ENCODE data around the gene MAP3K14.

MAP3K14 gene

DNA sequence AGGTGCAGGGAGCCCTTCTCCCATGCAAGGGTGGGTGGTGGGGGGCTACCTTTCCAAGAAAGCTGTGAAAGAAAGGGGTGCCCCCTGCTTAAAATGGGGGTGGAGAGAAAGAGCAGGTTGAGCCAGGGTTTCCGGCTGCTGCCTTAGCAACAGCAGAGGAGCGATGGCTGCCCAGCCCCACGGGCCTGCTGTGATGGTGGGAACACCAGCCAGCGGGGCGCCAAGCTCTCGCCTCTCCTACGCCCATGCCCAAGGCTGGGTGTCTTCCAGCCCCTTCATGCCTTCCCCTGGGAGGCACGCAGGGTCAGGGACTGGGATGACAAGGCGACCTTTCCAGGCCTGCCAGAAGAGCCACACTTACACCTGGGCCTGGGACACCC lies 92.2 kb downstream of the MAP3K14 start:
- no peaks in the 10 kb centered on the region for H3K36me3 ChIP-seq (ENCODE audit: control insufficient read depth, insufficient read depth, low read length)
- H3K27ac ChIP-seq (ENCODE audit: low read depth, low read length, severe bottlenecking): no peak overlapping the region
- H3K4me3 ChIP-seq (ENCODE audit: extremely low read depth, insufficient read depth, low read length, poor library complexity, severe bottlenecking): no peak overlapping the region
- WGBS, 2 experiments (ENCODE audit: insufficient coverage in 2 of 2): 95% methylated on average over 9 of the region's 9 CpGs
- H3K9me3 ChIP-seq (ENCODE audit: control insufficient read depth, low read length): no peaks in the 10 kb centered on the region
- H3K4me1 ChIP-seq (ENCODE audit: control insufficient read depth, insufficient read depth, low read length, poor library complexity, severe bottlenecking): peaks cover 32% of the 10 kb centered on the region

DNA sequence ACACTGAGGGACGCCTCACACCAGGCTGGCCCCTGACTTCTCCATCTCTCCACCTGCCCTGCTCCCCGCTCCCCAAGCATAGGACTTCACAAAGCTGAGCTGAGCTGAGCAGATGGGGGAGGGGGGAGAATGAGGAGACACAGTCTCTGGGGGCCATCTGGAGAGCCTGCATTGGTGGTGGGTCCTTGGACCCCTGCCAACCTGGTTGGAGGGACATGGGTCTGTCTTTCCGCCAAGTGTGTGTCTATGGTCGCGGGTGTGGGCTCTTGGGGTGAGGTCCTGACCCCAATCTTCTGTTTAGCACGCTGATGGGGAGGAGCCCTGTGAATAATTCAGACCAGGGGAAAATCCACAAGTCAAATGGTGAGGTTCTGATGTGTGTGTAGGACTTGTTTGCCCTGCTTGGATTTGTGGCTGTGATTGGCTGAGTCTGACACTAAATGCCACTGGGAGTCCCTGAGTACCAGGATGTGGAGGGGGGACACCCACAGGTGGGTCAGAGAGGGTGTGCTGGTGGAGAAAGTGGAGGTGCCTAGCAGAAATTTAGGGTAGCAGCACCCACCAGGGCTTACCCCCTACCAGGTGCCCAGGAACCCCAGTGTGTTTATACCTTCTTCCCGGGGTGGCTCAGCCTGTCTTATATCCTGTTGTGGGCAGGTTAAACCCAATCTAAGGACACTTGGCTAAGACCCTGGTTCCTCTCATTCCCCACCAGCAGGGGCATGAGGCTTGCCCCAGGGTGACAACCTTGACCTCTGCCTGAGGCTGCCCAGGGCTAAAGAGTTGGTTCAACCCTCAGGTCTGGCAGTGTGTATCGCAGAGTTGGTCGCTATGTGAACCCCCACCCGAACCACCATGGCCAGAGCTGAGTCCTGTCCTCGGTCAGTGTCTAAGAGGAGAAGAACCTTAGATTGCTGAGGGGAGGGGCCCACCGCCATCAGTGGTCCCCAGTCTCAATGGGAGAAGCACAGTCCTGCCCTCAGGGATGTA lies 93.0 kb downstream of the MAP3K14 start:
- H3K4me1 ChIP-seq (ENCODE audit: control insufficient read depth, insufficient read depth, low read length, poor library complexity, severe bottlenecking): peaks cover 23% of the 10 kb centered on the region
- no peak overlapping the region for H3K4me3 ChIP-seq (ENCODE audit: extremely low read depth, insufficient read depth, low read length, poor library complexity, severe bottlenecking)
- H3K36me3 ChIP-seq (ENCODE audit: control insufficient read depth, insufficient read depth, low read length): no peaks in the 10 kb centered on the region

DNA sequence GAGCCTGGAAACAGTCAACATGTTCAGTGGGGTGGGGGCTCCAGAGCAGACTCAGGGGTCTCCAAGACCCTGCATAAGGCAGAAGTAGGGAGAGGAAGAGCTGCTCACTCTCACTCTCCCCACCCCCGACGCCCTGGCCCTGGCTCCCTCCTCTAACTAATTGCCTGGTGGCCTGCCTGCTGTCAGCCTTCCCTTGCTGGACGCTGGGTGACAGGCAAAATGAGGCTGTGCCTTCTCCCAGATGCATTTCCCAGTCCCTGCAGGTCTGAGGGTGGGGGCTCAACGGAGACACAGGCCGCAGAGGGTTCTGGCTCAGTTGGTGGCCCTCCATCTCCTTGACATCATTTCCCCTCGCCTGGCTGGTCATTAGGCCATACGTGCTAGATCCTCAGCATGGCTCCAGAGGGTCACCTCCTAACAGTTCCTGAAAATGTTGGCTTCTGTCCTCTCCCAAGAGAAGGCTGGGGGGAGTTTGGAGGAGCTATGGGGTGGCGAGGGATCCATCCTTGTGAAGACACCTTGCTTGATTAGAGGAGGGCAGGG lies 93.8 kb downstream of the MAP3K14 start:
- WGBS, 2 experiments (ENCODE audit: insufficient coverage in 2 of 2): 68 to 74% methylated on average over 3 to 4 of the region's 8 CpGs
- H3K27ac ChIP-seq (ENCODE audit: low read depth, low read length, severe bottlenecking): no peak overlapping the region
- peaks cover 16% of the 10 kb centered on the region for H3K4me1 ChIP-seq (ENCODE audit: control insufficient read depth, insufficient read depth, low read length, poor library complexity, severe bottlenecking)
- H3K9me3 ChIP-seq (ENCODE audit: control insufficient read depth, low read length): no peaks in the 10 kb centered on the region
- no peaks in the 10 kb centered on the region for H3K36me3 ChIP-seq (ENCODE audit: control insufficient read depth, insufficient read depth, low read length)
- no peak overlapping the region for H3K4me3 ChIP-seq (ENCODE audit: extremely low read depth, insufficient read depth, low read length, poor library complexity, severe bottlenecking)

More for the DNA sequence above, 93.0 kb downstream of the MAP3K14 start:
- whole genome bisulfite sequencing, 2 experiments (ENCODE audit: insufficient coverage in 2 of 2): 91 to 92% methylated on average over 9 to 10 of the region's 12 CpGs
- Histone ChIP-seq H3K27ac (ENCODE audit: low read depth, low read length, severe bottlenecking) (no peak overlapping the region), H3K9me3 (ENCODE audit: control insufficient read depth, low read length) (no peaks in the 10 kb centered on the region)

DNA sequence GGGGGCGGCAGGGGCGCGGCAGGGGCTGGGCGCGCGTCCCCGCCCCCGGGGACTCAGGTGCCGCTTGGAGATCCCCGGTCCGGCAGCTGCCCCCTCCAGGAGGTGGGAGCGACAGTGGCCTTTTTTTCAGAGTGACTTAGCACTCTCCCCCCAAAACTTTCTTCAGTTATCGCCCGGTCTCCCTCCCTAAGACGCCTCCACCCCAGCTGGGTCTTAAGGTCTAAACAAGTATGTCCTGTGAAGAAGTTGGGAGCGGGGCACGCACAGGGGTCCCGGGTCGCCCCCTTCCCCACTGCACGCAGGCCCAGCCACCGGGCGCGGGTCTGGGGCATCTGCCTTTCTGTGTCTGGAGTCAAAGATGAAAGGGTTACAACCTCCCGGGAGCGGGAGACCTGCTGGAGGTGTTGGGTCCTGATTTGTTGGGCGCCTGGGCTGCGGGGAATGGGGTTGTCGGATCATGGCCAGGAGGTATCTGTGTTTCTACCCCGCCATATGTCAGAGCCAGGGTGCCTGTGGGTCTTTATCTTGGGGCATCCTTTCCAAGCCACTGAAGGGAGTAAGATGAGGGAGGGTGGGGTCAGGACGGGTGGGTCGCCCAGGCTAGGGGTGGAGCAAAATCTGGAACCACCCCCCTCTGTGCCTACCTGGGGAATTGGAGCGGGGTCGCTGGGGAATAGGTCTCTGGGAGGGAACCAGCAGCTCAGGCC lies 94.4 kb downstream of the MAP3K14 start:
- peak overlapping the region; percentile 37 for H3K4me3 ChIP-seq (ENCODE audit: extremely low read depth, insufficient read depth, low read length, poor library complexity, severe bottlenecking)
- H3K36me3 ChIP-seq (ENCODE audit: control insufficient read depth, insufficient read depth, low read length): no peaks in the 10 kb centered on the region
- H3K4me1 ChIP-seq (ENCODE audit: control insufficient read depth, insufficient read depth, low read length, poor library complexity, severe bottlenecking): peaks cover 15% of the 10 kb centered on the region
- 9 to 10% methylated on average over 14 to 15 of the region's 33 CpGs for WGBS, 2 experiments (ENCODE audit: insufficient coverage in 2 of 2)
- H3K27ac ChIP-seq (ENCODE audit: low read depth, low read length, severe bottlenecking): no peak overlapping the region
- H3K9me3 ChIP-seq (ENCODE audit: control insufficient read depth, low read length): no peaks in the 10 kb centered on the region

DNA sequence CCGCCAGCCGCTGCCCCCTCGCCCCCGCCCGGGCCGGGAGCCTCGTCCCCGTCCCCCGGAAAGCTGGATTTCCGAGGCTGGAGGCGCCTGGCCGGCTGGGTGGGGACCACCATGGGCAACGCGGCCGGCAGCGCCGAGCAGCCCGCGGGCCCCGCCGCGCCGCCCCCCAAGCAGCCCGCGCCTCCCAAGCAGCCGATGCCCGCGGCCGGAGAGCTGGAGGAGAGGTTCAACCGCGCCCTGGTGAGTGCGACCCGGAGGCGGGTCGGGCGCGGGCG lies 94.9 kb downstream of the MAP3K14 start:
- H3K4me3 ChIP-seq (ENCODE audit: extremely low read depth, insufficient read depth, low read length, poor library complexity, severe bottlenecking): peak overlapping the region; percentile 37
- 0 to 1% methylated on average over 7 to 18 of the region's 38 CpGs for WGBS, 2 experiments (ENCODE audit: insufficient coverage in 2 of 2)
- no peaks in the 10 kb centered on the region for H3K36me3 ChIP-seq (ENCODE audit: control insufficient read depth, insufficient read depth, low read length)
- no peak overlapping the region for H3K27ac ChIP-seq (ENCODE audit: low read depth, low read length, severe bottlenecking)
- H3K4me1 ChIP-seq (ENCODE audit: control insufficient read depth, insufficient read depth, low read length, poor library complexity, severe bottlenecking): peaks cover 13% of the 10 kb centered on the region
- no peaks in the 10 kb centered on the region for H3K9me3 ChIP-seq (ENCODE audit: control insufficient read depth, low read length)

DNA sequence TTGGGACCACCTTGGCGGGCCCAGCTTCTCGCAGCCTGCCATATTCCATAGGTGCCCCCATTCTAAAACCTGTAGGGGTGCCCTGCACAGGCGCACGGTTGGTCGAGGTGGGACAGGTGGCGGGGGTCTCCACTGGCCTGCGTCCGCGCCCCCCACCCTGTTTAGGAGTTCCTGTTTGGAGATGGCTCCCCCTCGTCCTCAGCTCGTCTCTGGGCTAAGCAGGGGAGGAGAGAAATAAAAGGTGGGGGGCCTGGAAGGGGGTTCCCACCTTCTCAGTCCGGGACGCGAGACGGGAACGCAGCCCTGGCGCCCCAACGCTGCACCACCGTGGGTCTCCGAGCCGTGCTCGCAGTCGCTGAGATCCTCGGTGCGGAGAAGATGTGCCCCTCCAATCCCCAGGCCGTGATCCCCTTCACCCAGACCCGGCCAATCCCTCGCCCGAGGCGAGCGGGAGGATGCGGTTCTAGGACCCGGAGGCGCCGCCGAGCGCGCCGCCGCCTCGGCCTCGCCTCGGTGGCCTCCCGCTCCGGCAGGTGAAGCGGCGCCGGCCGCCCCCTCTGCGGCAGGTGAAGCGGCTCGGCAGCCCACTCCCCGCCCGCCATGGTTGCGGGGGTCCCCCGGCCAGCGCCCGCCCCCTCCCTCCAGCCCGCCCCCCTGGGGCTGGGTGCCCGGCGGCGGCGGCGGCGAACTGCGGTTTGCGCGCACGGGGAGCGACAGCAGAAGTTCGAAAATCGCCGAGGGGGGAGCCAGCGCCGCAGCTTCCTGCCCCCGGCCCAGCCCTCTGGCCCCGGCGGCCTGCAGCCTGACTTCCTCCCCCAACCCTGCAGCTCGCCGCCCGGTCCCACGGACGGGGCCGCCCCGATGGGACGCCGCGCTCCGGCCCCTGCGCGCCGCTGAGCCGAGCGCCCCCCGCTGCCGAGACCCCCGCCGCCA lies 95.5 kb downstream of the MAP3K14 start, which contains the start of gene FMNL1:
FMNL1 (plus strand) TSS at position 805 of the 933 bp plus-strand sequence. CDS start 240 bp downstream, outside the sequence.
- no peaks in the 10 kb centered on the region for H3K36me3 ChIP-seq (ENCODE audit: control insufficient read depth, insufficient read depth, low read length)
- peaks cover 7% of the 10 kb centered on the region for H3K4me1 ChIP-seq (ENCODE audit: control insufficient read depth, insufficient read depth, low read length, poor library complexity, severe bottlenecking)
- no peak within 1 kb of the TSS for H3K27ac ChIP-seq (ENCODE audit: low read depth, low read length, severe bottlenecking)
- H3K9me3 ChIP-seq (ENCODE audit: control insufficient read depth, low read length): no peaks in the 10 kb centered on the region
- whole genome bisulfite sequencing, 2 experiments (ENCODE audit: insufficient coverage in 2 of 2): 2 to 6% methylated on average over 51 to 72 of the region's 98 CpGs
- peak within 1 kb of the TSS; percentile 37 for H3K4me3 ChIP-seq (ENCODE audit: extremely low read depth, insufficient read depth, low read length, poor library complexity, severe bottlenecking)

DNA sequence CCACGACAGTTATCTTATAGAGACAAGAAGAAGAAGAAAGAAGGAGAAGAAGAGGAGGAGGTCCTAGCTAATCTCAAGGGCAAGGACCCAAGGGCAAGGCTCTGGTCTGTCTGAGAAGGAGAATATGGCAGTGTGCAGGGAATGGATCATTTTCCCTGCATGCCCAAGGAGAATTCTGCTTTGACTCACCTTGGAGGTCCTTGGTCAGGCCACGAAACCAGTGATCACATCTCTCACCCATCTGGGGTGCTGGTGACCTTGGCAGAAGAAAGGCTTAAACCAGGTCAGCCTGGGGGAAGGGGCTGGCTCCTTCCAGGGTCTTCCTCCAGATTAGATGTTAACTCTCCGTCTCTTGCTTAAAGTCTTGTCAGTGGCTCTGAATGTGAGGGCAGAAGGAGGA lies 96.7 kb downstream of the MAP3K14 start:
- 74 to 90% methylated on average over 2 to 3 of the region's 3 CpGs for WGBS, 2 experiments (ENCODE audit: insufficient coverage in 2 of 2)
- H3K36me3 ChIP-seq (ENCODE audit: control insufficient read depth, insufficient read depth, low read length): no peaks in the 10 kb centered on the region
- H3K9me3 ChIP-seq (ENCODE audit: control insufficient read depth, low read length): no peaks in the 10 kb centered on the region
- H3K27ac ChIP-seq (ENCODE audit: low read depth, low read length, severe bottlenecking): no peak overlapping the region
- H3K4me3 ChIP-seq (ENCODE audit: extremely low read depth, insufficient read depth, low read length, poor library complexity, severe bottlenecking): no peak overlapping the region
- no peaks in the 10 kb centered on the region for H3K4me1 ChIP-seq (ENCODE audit: control insufficient read depth, insufficient read depth, low read length, poor library complexity, severe bottlenecking)

DNA sequence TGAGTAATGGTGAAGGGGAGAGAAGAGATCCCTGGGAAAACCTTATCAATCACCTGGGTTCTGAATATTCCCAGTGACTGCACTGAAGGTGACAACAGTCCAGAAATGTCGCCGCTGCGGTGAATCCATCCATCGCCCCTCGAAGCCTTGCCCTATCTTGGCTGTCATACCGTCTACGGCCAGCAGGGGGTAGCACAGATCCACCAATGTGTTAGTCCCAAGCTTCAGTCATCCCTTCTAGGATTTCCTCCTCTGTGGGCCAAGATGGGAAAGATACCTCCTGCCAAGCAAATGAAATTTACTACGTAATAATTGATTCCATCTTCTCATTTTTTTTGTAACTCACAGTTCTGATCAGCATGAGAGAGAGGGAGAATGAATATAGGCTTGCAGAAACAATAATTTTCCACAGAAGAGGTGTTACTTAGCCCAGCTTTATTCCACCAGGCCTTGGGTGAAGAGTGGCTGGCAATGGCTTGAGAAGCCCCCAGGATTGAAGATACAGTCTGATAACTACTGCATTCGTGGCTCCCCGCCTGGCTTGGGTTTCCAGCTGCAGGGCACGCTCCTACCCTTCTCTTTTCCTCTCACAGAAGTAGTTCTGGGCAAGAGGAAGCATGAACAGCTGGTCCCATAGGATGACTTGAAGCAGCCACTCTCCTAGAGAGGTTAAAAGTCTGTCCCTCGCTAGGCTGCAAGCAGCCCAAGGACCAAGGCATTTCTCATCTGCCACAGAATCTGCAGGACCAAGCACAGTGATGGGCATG lies 97.7 kb downstream of the MAP3K14 start:
- Histone ChIP-seq H3K4me3 (ENCODE audit: extremely low read depth, insufficient read depth, low read length, poor library complexity, severe bottlenecking) (no peak overlapping the region), H3K27ac (ENCODE audit: low read depth, low read length, severe bottlenecking) (no peak overlapping the region), H3K4me1 (ENCODE audit: control insufficient read depth, insufficient read depth, low read length, poor library complexity, severe bottlenecking) (no peaks in the 10 kb centered on the region), H3K9me3 (ENCODE audit: control insufficient read depth, low read length) (no peaks in the 10 kb centered on the region), H3K36me3 (ENCODE audit: control insufficient read depth, insufficient read depth, low read length) (no peaks in the 10 kb centered on the region)
- 16 to 17% methylated on average over 11 of the region's 12 CpGs for whole genome bisulfite sequencing, 2 experiments (ENCODE audit: insufficient coverage in 2 of 2)
